Measurements from ENCODE around the gene OR11G2. TPM values are rescaled to one million over a fixed set of nuclear protein-coding genes. Genes with fewer than 3 reads are reported as not detected.
"Not testable (repeated sequence)": the region's sequence is repeated elsewhere in the genome, so short reads cannot be mapped to it uniquely, and the experiment has no call there.

OR11G2 gene
- total RNA-seq, 2 donors from 2014 or later: not detected

DNA sequence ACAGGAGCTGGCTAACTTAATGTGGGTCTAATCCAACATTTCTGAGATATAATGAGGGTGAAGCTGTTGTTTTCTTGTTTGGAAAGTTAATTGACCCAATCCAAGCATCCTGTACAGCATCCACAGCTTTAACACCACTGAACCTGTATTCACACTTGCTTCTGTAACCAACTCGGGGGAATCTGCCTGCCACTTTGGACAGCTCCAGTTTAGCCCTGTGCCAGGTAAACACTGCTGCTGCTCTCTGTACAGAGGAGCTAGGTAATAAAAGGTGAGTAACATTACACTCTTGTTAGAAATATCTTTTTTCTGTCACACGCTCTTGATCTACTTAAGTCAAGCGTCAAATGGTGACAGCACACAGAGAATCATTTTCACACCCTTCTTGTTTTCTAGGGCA, 700 bp downstream of the OR11G2 start:
- Histone ChIP-seq H3K36me3 (no peaks in the 10 kb centered on the region), H3K4me1 (no peaks in the 10 kb centered on the region), H3K9me3 (no peaks in the 10 kb centered on the region), H3K4me3 (no peak overlapping the region), H3K27me3 (no peaks in the 10 kb centered on the region), H3K27ac (no peak overlapping the region)
- no peak for TF ChIP-seq CTCF (IDR thresholded peaks at IDR 0.05)
- DNase-seq (ENCODE audit: low spot score): no peak

DNA sequence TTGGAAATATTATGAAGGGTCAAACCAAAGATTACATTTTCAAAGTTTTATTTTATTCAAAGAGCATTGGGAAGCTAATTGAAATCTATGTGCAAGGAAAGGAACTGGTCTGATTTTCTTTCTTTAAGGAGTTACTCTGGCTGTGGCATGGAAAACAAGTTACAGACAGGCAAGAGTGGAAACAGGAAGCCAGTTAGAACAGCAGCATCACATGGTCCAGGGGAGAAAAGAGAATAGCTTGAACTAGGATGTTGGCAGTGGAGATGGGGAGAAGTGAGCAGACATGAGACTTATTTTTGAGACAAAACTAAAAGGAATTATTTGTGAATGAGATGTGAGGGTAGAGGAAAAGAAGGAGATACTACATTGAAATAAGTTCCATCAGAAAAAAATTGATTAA, 3.4 kb downstream of the OR11G2 start:
- Histone ChIP-seq H3K4me3 (no peak overlapping the region), H3K27me3 (no peaks in the 10 kb centered on the region), H3K27ac (no peak overlapping the region), H3K36me3 (no peaks in the 10 kb centered on the region), H3K4me1 (no peaks in the 10 kb centered on the region), H3K9me3 (no peaks in the 10 kb centered on the region)
- DNase-seq (ENCODE audit: low spot score): no peak
- no peak for TF ChIP-seq CTCF (IDR thresholded peaks at IDR 0.05)

GRCh38 chr14:20195170-20195569, 4.5 kb downstream of the OR11G2 start:
- DNase-seq (ENCODE audit: low spot score); H3K27me3 ChIP-seq; H3K4me3 ChIP-seq; H3K9me3 ChIP-seq; H3K36me3 ChIP-seq; H3K4me1 ChIP-seq; H3K27ac ChIP-seq: not testable (repeated sequence)

DNA sequence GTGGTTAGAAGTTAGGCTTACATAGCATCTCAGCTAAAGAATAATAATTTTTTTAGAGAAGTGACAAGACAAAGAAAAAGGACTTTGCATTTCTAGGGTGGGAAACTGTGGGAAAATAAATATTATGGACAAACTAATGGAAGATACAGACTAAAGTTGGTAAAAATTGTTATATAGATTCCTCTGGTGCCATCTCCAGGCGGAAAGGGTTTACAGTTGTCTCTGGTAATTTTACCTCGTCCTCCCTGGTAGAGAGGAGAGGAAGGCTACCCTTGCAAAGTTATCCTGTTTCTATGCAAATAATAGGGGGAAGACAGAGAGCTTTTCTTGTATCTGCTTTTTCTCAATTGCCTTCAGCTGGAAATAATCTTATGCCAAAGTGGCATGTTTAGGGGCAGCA, 5.2 kb downstream of the OR11G2 start:
- Histone ChIP-seq H3K9me3 (no peaks in the 10 kb centered on the region), H3K27me3 (no peaks in the 10 kb centered on the region), H3K36me3 (no peaks in the 10 kb centered on the region), H3K4me3 (no peak overlapping the region), H3K27ac (no peak overlapping the region), H3K4me1 (no peaks in the 10 kb centered on the region)
- DNase-seq (ENCODE audit: low spot score): no peak
- TF ChIP-seq CTCF (IDR thresholded peaks at IDR 0.05): no peak

DNA sequence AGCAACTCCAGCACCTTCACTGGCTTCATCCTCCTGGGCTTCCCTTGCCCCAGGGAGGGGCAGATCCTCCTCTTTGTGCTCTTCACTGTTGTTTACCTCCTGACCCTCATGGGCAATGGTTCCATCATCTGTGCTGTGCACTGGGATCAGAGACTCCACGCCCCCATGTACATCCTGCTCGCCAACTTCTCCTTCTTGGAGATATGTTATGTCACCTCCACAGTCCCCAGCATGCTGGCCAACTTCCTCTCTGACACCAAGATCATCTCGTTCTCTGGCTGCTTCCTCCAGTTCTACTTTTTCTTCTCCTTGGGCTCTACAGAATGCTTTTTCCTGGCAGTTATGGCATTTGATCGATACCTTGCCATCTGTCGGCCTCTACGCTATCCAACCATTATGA, 6.8 kb downstream of the OR11G2 start:
- H3K4me3 ChIP-seq: no peak overlapping the region
- DNase-seq (ENCODE audit: low spot score): no peak
- no peaks in the 10 kb centered on the region for H3K27me3 ChIP-seq
- H3K9me3 ChIP-seq: no peaks in the 10 kb centered on the region
- no peak for TF ChIP-seq CTCF (IDR thresholded peaks at IDR 0.05)
- H3K27ac ChIP-seq: no peak overlapping the region
- H3K36me3 ChIP-seq: no peaks in the 10 kb centered on the region
- no peaks in the 10 kb centered on the region for H3K4me1 ChIP-seq

- TF ChIP-seq CTCF (IDR thresholded peaks at IDR 0.05): no peak
- Histone ChIP-seq H3K4me1 (no peaks in the 10 kb centered on the region), H3K27me3 (no peaks in the 10 kb centered on the region), H3K36me3 (no peaks in the 10 kb centered on the region), H3K9me3 (no peaks in the 10 kb centered on the region), H3K4me3 (no peak overlapping the region), H3K27ac (no peak overlapping the region)
- no peak for DNase-seq (ENCODE audit: low spot score)
Measured at GRCh38 chr14:20198991-20199390, 8.3 kb downstream of the OR11G2 start.

Measured in right atrium auricular region (tissue), 2 donors.